Transverse colon (tissue), 3 donors: ENCODE results near the gene TECPR2.

Source experiments
- EP300 ChIP-seq: sonication (generic); formaldehyde crosslinking; IDR thresholded peaks from one replicate; pipeline ENCODE4 v1.6.1; 2017; ENCODE audit warnings: antibody characterized with exemption, low read depth
- POLR2A ChIP-seq: fragments of 450-650 bp; IDR thresholded peaks from one replicate; pipeline ENCODE4 v1.6.1; 2016; ENCODE audit warnings: antibody characterized with exemption, mild to moderate bottlenecking, moderate library complexity
- TF ChIP-seq, protein P1 (sequence below), 5 experiments: fragments of 200-600 bp in 3 of 5; fragments of 450-650 bp in 2 of 5; sonication (generic) in 3 of 5; IDR thresholded peaks; 1 replicate in 2 of 5; 2 replicates in 3 of 5; pipeline ENCODE4 v1.5.1; 2016 to 2017; ENCODE audit warnings: antibody characterized with exemption in 5 of 5, inconsistent platforms in 3 of 5, mild to moderate bottlenecking in 2 of 5, moderate library complexity in 1 of 5

DNA sequence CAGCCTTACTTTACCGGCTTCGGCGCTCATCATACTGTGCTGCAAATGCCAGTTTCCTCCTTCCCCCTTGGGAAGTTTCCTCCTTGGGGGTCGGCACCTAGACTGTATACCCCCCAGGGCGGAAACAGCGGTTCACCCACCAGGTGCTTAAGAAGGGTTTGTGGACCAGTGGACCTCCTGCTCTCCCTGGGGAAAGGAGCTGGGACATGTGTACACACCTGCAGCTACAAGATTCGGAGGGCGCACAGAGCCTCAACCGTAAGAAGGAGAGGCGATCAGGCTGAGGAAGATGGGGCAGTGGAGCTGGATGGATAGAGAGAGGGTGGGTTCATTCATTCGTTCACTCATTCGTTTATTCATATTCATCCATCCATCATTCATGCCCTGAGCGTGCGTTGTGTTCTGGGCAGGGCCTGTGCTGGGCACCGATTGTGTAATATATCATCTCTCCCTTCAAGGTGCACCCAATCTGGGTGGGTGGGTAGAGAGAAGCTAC, 43.9 kb upstream of the TECPR2 start:
- TF ChIP-seq POLR2A (no peak), EP300 (no peak)
- TF ChIP-seq, protein P1, sequence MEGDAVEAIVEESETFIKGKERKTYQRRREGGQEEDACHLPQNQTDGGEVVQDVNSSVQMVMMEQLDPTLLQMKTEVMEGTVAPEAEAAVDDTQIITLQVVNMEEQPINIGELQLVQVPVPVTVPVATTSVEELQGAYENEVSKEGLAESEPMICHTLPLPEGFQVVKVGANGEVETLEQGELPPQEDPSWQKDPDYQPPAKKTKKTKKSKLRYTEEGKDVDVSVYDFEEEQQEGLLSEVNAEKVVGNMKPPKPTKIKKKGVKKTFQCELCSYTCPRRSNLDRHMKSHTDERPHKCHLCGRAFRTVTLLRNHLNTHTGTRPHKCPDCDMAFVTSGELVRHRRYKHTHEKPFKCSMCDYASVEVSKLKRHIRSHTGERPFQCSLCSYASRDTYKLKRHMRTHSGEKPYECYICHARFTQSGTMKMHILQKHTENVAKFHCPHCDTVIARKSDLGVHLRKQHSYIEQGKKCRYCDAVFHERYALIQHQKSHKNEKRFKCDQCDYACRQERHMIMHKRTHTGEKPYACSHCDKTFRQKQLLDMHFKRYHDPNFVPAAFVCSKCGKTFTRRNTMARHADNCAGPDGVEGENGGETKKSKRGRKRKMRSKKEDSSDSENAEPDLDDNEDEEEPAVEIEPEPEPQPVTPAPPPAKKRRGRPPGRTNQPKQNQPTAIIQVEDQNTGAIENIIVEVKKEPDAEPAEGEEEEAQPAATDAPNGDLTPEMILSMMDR (IDR thresholded peaks at IDR 0.05): no peak
